GM23338 (cell line): Measurements from ENCODE around the gene VHLL. TPM values are rescaled to one million over a fixed set of nuclear protein-coding genes. Genes with fewer than 3 reads are reported as not detected.

Source experiments
- ATAC-seq: fragments of 200-7000 bp; cut with Tn5 transposase; 3 replicates; pipeline ENCODE4 v1.9.1; 2020
- DNase-seq: peaks from one replicate; pipeline ENCODE4 v3.0.0-alpha.2; 2015; ENCODE audit warnings: low spot score
- H2AFZ ChIP-seq: fragments of 200-600 bp; sonication (generic); 2 replicates; pipeline ENCODE4 v1.8.0; 2016; ENCODE audit warnings: antibody characterized with exemption, mild to moderate bottlenecking, moderate library complexity
- H3F3A ChIP-seq: fragments of 200-600 bp; sonication (generic); replicated peaks from 2 replicates; pipeline ENCODE4 v1.8.0; 2017; ENCODE audit warnings: antibody characterized with exemption, mixed run types, low read depth
- H3K27ac ChIP-seq: fragments of 200-600 bp; sonication (generic); 2 replicates; pipeline ENCODE4 v1.6.1; 2016; ENCODE audit warnings: low read depth
- H3K27me3 ChIP-seq: fragments of 200-600 bp; sonication (generic); 2 replicates; pipeline ENCODE4 v1.8.0; 2016; ENCODE audit warnings: mild to moderate bottlenecking, mixed run types, moderate library complexity; ENCODE audit not compliant: insufficient read depth
- H3K36me3 ChIP-seq: fragments of 200-600 bp; sonication (generic); 2 replicates; pipeline ENCODE4 v1.8.0; 2016; ENCODE audit warnings: mild to moderate bottlenecking; ENCODE audit not compliant: insufficient read depth
- H3K4me1 ChIP-seq: fragments of 200-600 bp; sonication (generic); 2 replicates; pipeline ENCODE4 v1.8.0; 2016; ENCODE audit warnings: mild to moderate bottlenecking, moderate library complexity; ENCODE audit not compliant: insufficient read depth
- H3K4me2 ChIP-seq: fragments of 200-600 bp; sonication (generic); 2 replicates; pipeline ENCODE4 v1.7.1; 2017; ENCODE audit warnings: mixed run types
- H3K4me3 ChIP-seq: fragments of 200-600 bp; sonication (generic); 2 replicates; pipeline ENCODE4 v1.6.1; 2016; ENCODE audit warnings: mixed run types
- H3K79me2 ChIP-seq: fragments of 200-600 bp; sonication (generic); replicated peaks from 2 replicates; pipeline ENCODE4 v1.8.0; 2017; ENCODE audit warnings: mild to moderate bottlenecking; ENCODE audit not compliant: insufficient read depth
- H3K9me2 ChIP-seq: fragments of 200-600 bp; sonication (generic); 2 replicates; pipeline ENCODE4 v1.8.0; 2017; ENCODE audit not compliant: insufficient read depth
- H4K20me1 ChIP-seq: fragments of 200-600 bp; sonication (generic); replicated peaks from 2 replicates; pipeline ENCODE4 v1.8.0; 2017; ENCODE audit warnings: mild to moderate bottlenecking; ENCODE audit not compliant: insufficient read depth
- H3K27ac Mint-ChIP-seq: 2 replicates; pipeline ENCODE4 v1.8.0; 2020; ENCODE audit warnings: inconsistent platforms, mild to moderate bottlenecking, moderate library complexity, mixed read lengths
- H3K27me3 Mint-ChIP-seq: 3 replicates; pipeline ENCODE4 v1.8.0; 2022; ENCODE audit warnings: low read depth, mild to moderate bottlenecking, moderate library complexity, mixed read lengths, inconsistent platforms; ENCODE audit not compliant: insufficient read depth, poor library complexity
- H3K36me3 Mint-ChIP-seq: 3 replicates; pipeline ENCODE4 v1.8.0; 2021; ENCODE audit warnings: low read depth, mild to moderate bottlenecking, inconsistent platforms, moderate library complexity, mixed read lengths
- H3K4me1 Mint-ChIP-seq: 3 replicates; pipeline ENCODE4 v1.8.0; 2020; ENCODE audit warnings: mild to moderate bottlenecking, inconsistent platforms, mixed read lengths
- H3K4me3 Mint-ChIP-seq: 3 replicates; pipeline ENCODE4 v1.8.0; 2021; ENCODE audit warnings: moderate library complexity, mild to moderate bottlenecking, inconsistent platforms, mixed read lengths
- H3K9me3 Mint-ChIP-seq: 3 replicates; pipeline ENCODE4 v1.8.0; 2020; ENCODE audit warnings: moderate library complexity, mild to moderate bottlenecking, inconsistent platforms, mixed read lengths
- CREB1 ChIP-seq: fragments of 250-450 bp; sonication (Bioruptor Pico); IDR thresholded peaks from 2 replicates; pipeline ENCODE4 v1.5.0; 2020; ENCODE audit warnings: low read depth, mild to moderate bottlenecking, moderate library complexity
- ETS1 ChIP-seq: IDR thresholded peaks from 2 replicates; pipeline ENCODE4 v1.6.1; 2016; ENCODE audit warnings: antibody characterized with exemption
- EZH2 ChIP-seq: fragments of 200-600 bp; sonication (generic); IDR thresholded peaks from one replicate; pipeline ENCODE4 v1.8.0; 2017; ENCODE audit warnings: antibody characterized with exemption, mild to moderate bottlenecking, low read depth; ENCODE audit not compliant: unreplicated experiment
- EZH2phosphoT487 ChIP-seq: fragments of 200-600 bp; sonication (generic); IDR thresholded peaks from one replicate; pipeline ENCODE4 v1.8.1; 2018; ENCODE audit warnings: antibody characterized with exemption; ENCODE audit not compliant: unreplicated experiment
- JUNB ChIP-seq: IDR thresholded peaks from one replicate; pipeline ENCODE4 v1.6.1; 2016; ENCODE audit warnings: antibody characterized with exemption; ENCODE audit not compliant: unreplicated experiment
- NANOG ChIP-seq: IDR thresholded peaks from 2 replicates; pipeline ENCODE4 v1.6.1; 2016; ENCODE audit warnings: antibody characterized with exemption, borderline replicate concordance
- POLR2AphosphoS5 ChIP-seq: IDR thresholded peaks from 2 replicates; pipeline ENCODE4 v1.6.1; 2016; ENCODE audit warnings: antibody characterized with exemption, low read depth
- STAT1 ChIP-seq: IDR thresholded peaks from one replicate; pipeline ENCODE4 v1.6.1; 2016; ENCODE audit warnings: antibody characterized with exemption; ENCODE audit not compliant: unreplicated experiment
- ZNF114 ChIP-seq: fragments of 250-450 bp; sonication (Bioruptor Pico); IDR thresholded peaks from 2 replicates; pipeline ENCODE4 v1.5.0; 2020; ENCODE audit warnings: mild to moderate bottlenecking, moderate library complexity
- ZNF331 ChIP-seq: fragments of 250-450 bp; sonication (Bioruptor Pico); IDR thresholded peaks from 2 replicates; pipeline ENCODE4 v1.5.0; 2020; ENCODE audit warnings: low read depth, mild to moderate bottlenecking, moderate library complexity
- ZNF462 ChIP-seq: fragments of 250-450 bp; sonication (Bioruptor Pico); IDR thresholded peaks from 2 replicates; pipeline ENCODE4 v1.5.0; 2020; ENCODE audit warnings: mild to moderate bottlenecking, moderate library complexity
- polyA plus RNA-seq: library from polyadenylated mRNA; unstranded; fragments of >200 nt; fragmentation: Nextera tagmentation; extraction: Ambion mirVana; gene quantifications from 2 replicates; pipeline ENCODE4 v1.2.1, GENCODE V29; 2016
- total RNA-seq: library from RNA; depleted of rRNA; stranded (reverse); fragments of >200 nt; shearing (Covaris generic); gene quantifications from 2 replicates; pipeline ENCODE4 v1.2.3, GENCODE V29; 2014
- TF ChIP-seq, protein P1 (sequence below): IDR thresholded peaks from one replicate; pipeline ENCODE4 v1.6.1; 2018; ENCODE audit warnings: antibody characterized with exemption; ENCODE audit not compliant: unreplicated experiment
- TF ChIP-seq, protein P2 (sequence below), 2 experiments: fragments of 200-600 bp in 1 of 2; sonication (generic) in 1 of 2; conservative IDR thresholded peaks; 2 replicates each; pipeline versions ENCODE4 v1.5.1 to v1.6.1; 2016 to 2017; ENCODE audit warnings: antibody characterized with exemption in 2 of 2, low read depth in 2 of 2, mild to moderate bottlenecking in 2 of 2, moderate library complexity in 1 of 2

Gene VHLL
- total and polyA plus RNA-seq, 2 experiments from 2014 or later, result not detected

DNA sequence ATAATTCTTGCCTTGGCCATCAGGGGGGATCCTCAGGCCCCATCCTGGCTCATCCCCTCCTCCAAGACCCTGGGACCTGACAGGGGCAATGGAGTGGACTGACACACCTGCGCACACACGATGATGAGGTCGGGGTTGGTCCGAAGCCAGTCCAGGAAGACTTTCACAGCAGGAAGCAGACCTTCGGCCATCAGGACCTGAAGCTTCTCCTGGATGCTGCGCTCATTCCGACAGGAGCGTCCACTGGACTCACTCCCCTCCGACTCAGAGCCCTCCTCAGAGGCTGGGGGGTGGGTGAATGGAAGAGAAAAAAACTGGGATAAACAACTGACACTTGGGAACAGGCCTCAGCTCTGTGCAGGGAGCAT lies 35.8 kb downstream of the VHLL start:
- H3K27ac Mint-ChIP-seq, result no peak overlapping the region
- no peaks in the 10 kb centered on the region for H3K4me1 Mint-ChIP-seq
- Histone ChIP-seq H3K9me2 (no peaks in the 10 kb centered on the region), H3K4me1 (no peaks in the 10 kb centered on the region), H3K27ac (no peak overlapping the region), H3K79me2 (no peaks in the 10 kb centered on the region), H4K20me1 (peaks cover 27% of the 10 kb centered on the region), H3K27me3 (no peaks in the 10 kb centered on the region), H3K4me2 (no peak overlapping the region), H3F3A (peaks cover 20% of the 10 kb centered on the region; the same call in 1 of the 2 replicates), H2AFZ (no peak overlapping the region), H3K4me3 (no peak overlapping the region), H3K36me3 (peaks cover 83% of the 10 kb centered on the region)
- H3K27me3 Mint-ChIP-seq, result peaks cover 3% of the 10 kb centered on the region
- TF ChIP-seq ETS1, result no peak
- TF ChIP-seq NANOG, result no peak
- TF ChIP-seq CREB1 (CRISPR knock-in tag), result no peak
- TF ChIP-seq, protein P1, sequence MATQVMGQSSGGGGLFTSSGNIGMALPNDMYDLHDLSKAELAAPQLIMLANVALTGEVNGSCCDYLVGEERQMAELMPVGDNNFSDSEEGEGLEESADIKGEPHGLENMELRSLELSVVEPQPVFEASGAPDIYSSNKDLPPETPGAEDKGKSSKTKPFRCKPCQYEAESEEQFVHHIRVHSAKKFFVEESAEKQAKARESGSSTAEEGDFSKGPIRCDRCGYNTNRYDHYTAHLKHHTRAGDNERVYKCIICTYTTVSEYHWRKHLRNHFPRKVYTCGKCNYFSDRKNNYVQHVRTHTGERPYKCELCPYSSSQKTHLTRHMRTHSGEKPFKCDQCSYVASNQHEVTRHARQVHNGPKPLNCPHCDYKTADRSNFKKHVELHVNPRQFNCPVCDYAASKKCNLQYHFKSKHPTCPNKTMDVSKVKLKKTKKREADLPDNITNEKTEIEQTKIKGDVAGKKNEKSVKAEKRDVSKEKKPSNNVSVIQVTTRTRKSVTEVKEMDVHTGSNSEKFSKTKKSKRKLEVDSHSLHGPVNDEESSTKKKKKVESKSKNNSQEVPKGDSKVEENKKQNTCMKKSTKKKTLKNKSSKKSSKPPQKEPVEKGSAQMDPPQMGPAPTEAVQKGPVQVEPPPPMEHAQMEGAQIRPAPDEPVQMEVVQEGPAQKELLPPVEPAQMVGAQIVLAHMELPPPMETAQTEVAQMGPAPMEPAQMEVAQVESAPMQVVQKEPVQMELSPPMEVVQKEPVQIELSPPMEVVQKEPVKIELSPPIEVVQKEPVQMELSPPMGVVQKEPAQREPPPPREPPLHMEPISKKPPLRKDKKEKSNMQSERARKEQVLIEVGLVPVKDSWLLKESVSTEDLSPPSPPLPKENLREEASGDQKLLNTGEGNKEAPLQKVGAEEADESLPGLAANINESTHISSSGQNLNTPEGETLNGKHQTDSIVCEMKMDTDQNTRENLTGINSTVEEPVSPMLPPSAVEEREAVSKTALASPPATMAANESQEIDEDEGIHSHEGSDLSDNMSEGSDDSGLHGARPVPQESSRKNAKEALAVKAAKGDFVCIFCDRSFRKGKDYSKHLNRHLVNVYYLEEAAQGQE, result no peak
- no peak for TF ChIP-seq EZH2phosphoT487
- no peak for TF ChIP-seq STAT1
- no peak for TF ChIP-seq ZNF331 (CRISPR knock-in tag)
- TF ChIP-seq ZNF114 (CRISPR knock-in tag), result no peak
- TF ChIP-seq EZH2, result no peak
- no peak for TF ChIP-seq ZNF462
- TF ChIP-seq POLR2AphosphoS5, result no peak
- TF ChIP-seq, protein P2, sequence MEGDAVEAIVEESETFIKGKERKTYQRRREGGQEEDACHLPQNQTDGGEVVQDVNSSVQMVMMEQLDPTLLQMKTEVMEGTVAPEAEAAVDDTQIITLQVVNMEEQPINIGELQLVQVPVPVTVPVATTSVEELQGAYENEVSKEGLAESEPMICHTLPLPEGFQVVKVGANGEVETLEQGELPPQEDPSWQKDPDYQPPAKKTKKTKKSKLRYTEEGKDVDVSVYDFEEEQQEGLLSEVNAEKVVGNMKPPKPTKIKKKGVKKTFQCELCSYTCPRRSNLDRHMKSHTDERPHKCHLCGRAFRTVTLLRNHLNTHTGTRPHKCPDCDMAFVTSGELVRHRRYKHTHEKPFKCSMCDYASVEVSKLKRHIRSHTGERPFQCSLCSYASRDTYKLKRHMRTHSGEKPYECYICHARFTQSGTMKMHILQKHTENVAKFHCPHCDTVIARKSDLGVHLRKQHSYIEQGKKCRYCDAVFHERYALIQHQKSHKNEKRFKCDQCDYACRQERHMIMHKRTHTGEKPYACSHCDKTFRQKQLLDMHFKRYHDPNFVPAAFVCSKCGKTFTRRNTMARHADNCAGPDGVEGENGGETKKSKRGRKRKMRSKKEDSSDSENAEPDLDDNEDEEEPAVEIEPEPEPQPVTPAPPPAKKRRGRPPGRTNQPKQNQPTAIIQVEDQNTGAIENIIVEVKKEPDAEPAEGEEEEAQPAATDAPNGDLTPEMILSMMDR (conservative IDR thresholded peaks at IDR 0.05; ENCODE audit: low read depth in 2 of 2), result no peak
- no peak for TF ChIP-seq JUNB
- ATAC-seq (no peak), DNase-seq (no peak)
- H3K9me3 Mint-ChIP-seq, result no peaks in the 10 kb centered on the region
- peaks cover 89% of the 10 kb centered on the region for H3K36me3 Mint-ChIP-seq
- H3K4me3 Mint-ChIP-seq, result no peak overlapping the region
